ENCODE results near the gene POPDC3. TPM values are rescaled to one million over a fixed set of nuclear protein-coding genes. Genes with fewer than 3 reads are reported as not detected.

The POPDC3 gene
- total and polyA plus RNA-seq, 12 donors, result 0.32 to 0.61 (median 0.41) TPM; not detected in 8

DNA sequence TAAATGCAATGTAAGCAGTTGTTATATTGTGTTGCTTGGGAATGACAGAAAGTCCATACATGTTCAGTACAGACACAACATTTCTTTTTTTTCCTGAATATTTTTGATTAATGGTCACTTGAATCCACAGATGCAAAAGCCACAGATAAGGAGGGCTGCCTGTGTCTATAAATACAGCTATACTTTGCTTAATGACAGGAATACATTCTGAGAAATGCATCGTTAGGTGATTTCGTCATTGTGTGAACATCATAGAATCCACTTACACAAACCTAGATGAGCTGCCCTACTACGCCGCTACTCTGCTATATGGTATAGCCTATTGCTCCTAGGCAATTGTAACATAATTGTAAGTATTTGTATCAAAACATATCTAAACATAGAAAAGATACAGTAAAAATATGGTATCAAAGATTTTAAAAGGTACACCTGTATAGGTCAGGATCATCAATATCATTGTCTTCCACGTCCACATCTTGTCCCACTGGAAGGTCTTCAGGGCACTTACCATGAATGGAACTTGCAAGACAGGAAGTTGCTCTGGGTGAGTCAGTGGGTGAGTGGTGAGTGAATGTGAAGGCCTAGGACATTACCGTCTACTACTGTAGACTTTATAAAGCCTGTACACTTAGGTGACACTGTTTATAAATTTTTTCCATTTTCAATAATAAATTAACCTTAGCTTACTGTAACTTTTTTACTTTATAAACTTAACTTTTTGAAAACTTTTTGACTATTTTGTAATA lies 27.9 kb upstream of the POPDC3 start:
- DNase-seq, result no peak

DNA sequence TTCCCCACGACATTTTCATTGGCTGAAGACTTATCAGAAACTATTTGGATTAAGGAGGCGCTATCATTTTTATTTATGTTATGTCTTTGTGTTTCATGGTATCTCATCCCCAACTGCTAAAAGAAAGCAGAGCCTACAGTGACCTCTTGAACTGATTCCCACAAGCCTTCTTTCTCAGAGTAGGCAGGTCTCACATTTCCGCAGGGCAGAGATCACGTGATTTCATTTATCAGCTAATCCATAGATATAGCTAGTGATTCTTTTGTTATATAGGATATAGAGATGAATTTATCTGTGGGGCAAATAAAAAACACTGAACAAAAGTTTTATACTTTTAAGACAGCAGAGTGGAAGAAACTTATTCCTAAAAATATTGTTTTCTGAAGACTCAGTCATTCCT lies 25.0 kb upstream of the POPDC3 start:
- intact Hi-C loops (cut with DNase I), result no loop called here
- WGBS, 4 donors, result 56 to 66% (median 59%) methylated on average over 4 of the region's 4 CpGs
- DNase-seq, result no peak
- no peaks in the 10 kb centered on the region for H3K9me3 ChIP-seq (replicated peaks in 1 of 3)
- H3K27ac ChIP-seq, result no peak overlapping the region
- H3K4me1 ChIP-seq (replicated peaks in 1 of 2), result no peaks in the 10 kb centered on the region
- TF ChIP-seq, protein P1, sequence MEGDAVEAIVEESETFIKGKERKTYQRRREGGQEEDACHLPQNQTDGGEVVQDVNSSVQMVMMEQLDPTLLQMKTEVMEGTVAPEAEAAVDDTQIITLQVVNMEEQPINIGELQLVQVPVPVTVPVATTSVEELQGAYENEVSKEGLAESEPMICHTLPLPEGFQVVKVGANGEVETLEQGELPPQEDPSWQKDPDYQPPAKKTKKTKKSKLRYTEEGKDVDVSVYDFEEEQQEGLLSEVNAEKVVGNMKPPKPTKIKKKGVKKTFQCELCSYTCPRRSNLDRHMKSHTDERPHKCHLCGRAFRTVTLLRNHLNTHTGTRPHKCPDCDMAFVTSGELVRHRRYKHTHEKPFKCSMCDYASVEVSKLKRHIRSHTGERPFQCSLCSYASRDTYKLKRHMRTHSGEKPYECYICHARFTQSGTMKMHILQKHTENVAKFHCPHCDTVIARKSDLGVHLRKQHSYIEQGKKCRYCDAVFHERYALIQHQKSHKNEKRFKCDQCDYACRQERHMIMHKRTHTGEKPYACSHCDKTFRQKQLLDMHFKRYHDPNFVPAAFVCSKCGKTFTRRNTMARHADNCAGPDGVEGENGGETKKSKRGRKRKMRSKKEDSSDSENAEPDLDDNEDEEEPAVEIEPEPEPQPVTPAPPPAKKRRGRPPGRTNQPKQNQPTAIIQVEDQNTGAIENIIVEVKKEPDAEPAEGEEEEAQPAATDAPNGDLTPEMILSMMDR (IDR thresholded peaks at IDR 0.05), result no peak
- TF ChIP-seq POLR2A (IDR thresholded peaks at IDR 0.05), result no peak
- no peaks in the 10 kb centered on the region for H3K27me3 ChIP-seq
- no peaks in the 10 kb centered on the region for H3K36me3 ChIP-seq (replicated peaks in 1 of 2)
- no peak overlapping the region for H3K4me3 ChIP-seq

More for the DNA sequence above, 27.9 kb upstream of the POPDC3 start:
- no peak overlapping the region for H3K4me3 ChIP-seq
- TF ChIP-seq, protein P1 (IDR thresholded peaks at IDR 0.05), result no peak
- TF ChIP-seq POLR2A (IDR thresholded peaks at IDR 0.05), result no peak
- no peaks in the 10 kb centered on the region for H3K9me3 ChIP-seq (replicated peaks in 1 of 3)
- intact Hi-C loops (cut with DNase I), result no loop called here
- H3K27me3 ChIP-seq, result no peaks in the 10 kb centered on the region
- no peak overlapping the region for H3K27ac ChIP-seq
- H3K36me3 ChIP-seq (replicated peaks in 1 of 2), result no peaks in the 10 kb centered on the region
- no peaks in the 10 kb centered on the region for H3K4me1 ChIP-seq (replicated peaks in 1 of 2)
- WGBS, 4 donors, result 80 to 85% (median 82%) methylated on average over 6 of the region's 6 CpGs

DNA sequence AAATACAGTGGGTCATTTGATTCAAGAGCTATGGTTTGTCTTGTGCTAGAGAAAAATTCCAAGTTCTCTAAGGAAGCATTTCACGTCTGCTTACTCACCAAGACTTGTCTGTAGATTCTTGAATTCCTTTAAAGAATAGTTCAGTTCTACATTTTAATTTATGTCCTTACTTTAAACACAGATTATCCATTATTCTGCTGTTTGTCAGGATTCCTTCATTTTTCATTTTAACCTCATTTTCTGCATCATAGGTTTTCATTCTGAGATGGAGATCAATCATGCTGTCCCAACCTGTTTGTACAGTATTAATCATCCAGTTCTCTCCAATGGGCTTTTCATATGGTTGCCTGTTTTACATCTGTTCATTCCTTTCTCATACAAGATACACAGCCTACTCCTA lies 24.5 kb upstream of the POPDC3 start:
- Histone ChIP-seq H3K9me3 (replicated peaks in 1 of 3) (no peaks in the 10 kb centered on the region), H3K4me3 (no peak overlapping the region), H3K4me1 (replicated peaks in 1 of 2) (no peaks in the 10 kb centered on the region), H3K27me3 (no peaks in the 10 kb centered on the region), H3K27ac (no peak overlapping the region), H3K36me3 (replicated peaks in 1 of 2) (no peaks in the 10 kb centered on the region)
- intact Hi-C loops (cut with DNase I), result no loop called here
- DNase-seq, result no peak
- 45 to 69% (median 60%) methylated on average over 1 of the region's 1 CpG for WGBS, 4 donors
- TF ChIP-seq, protein P1 (IDR thresholded peaks at IDR 0.05), result no peak
- no peak for TF ChIP-seq POLR2A (IDR thresholded peaks at IDR 0.05)

DNA sequence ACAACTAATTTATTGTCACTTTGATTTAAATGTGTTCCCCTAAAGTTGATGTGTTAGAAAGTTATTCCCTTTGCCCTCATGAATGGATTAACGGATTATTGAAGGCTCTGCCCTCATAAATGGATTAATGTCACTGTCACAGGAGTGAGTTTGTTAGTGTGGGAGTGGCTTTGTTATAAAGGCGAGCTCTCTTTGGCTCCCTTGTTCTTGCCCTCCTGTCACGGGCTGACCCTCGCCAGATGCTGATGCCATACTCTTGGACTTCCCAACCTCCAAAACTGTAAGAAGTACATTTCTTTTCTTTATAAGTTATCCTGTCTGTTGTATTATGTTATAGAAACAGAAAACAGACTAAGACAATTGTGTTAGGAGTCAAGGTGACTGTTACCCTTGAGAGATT lies 22.7 kb upstream of the POPDC3 start:
- Histone ChIP-seq H3K4me3 (no peak overlapping the region), H3K4me1 (replicated peaks in 1 of 2) (no peaks in the 10 kb centered on the region), H3K9me3 (replicated peaks in 1 of 3) (no peaks in the 10 kb centered on the region), H3K36me3 (replicated peaks in 1 of 2) (no peaks in the 10 kb centered on the region), H3K27me3 (no peaks in the 10 kb centered on the region), H3K27ac (no peak overlapping the region)
- DNase-seq, result no peak
- intact Hi-C loops (cut with DNase I), result no loop called here
- 69 to 82% (median 79%) methylated on average over 4 of the region's 4 CpGs for whole genome bisulfite sequencing, 4 donors
- TF ChIP-seq POLR2A (IDR thresholded peaks at IDR 0.05), result no peak
- TF ChIP-seq, protein P1 (IDR thresholded peaks at IDR 0.05), result no peak

Data from adrenal gland (tissue), 12 donors.